GM20000 (cell line): ENCODE results near the gene AK5.
"Not testable (repeated sequence)": the region's sequence is repeated elsewhere in the genome, so short reads cannot be mapped to it uniquely, and the experiment has no call there.

Source experiments
- DNase-seq: peaks from one replicate; pipeline ENCODE4 v3.0.0; 2012; ENCODE audit warnings: low spot score
- CTCF ChIP-seq: IDR thresholded peaks from 2 replicates; pipeline ENCODE4 v1.5.1; 2012; ENCODE audit warnings: mild to moderate bottlenecking, control low read depth; ENCODE audit errors: extremely low read depth, missing control alignments

AK5 gene

GRCh38 chr1:77406661-77407060, 124.8 kb downstream of the AK5 start:
- no peak for DNase-seq
- no peak for TF ChIP-seq CTCF

GRCh38 chr1:77407738-77408375, 126.0 kb downstream of the AK5 start:
- TF ChIP-seq CTCF, result no peak

GRCh38 chr1:77408933-77409332, 127.1 kb downstream of the AK5 start:
- not testable (repeated sequence) for DNase-seq

More at GRCh38 chr1:77407738-77408375, 126.0 kb downstream of the AK5 start:
- DNase-seq, result no peak

- no peak for TF ChIP-seq CTCF
Measured at GRCh38 chr1:77412069-77412819, 130.4 kb downstream of the AK5 start.

GRCh38 chr1:77412820-77413530, 131.2 kb downstream of the AK5 start:
- DNase-seq, result no peak

More at GRCh38 chr1:77412069-77412819, 130.4 kb downstream of the AK5 start:
- no peak for DNase-seq

GRCh38 chr1:77413541-77414335, 131.9 kb downstream of the AK5 start:
- DNase-seq, result peak; percentile 27
- TF ChIP-seq CTCF, result no peak

More at GRCh38 chr1:77412820-77413530, 131.2 kb downstream of the AK5 start:
- no peak for TF ChIP-seq CTCF

GRCh38 chr1:77415579-77415978, 133.8 kb downstream of the AK5 start:
- no peak for DNase-seq
- no peak for TF ChIP-seq CTCF
